K562 (cell line): ENCODE results near the gene NFATC3. TPM values are rescaled to one million over a fixed set of nuclear protein-coding genes. Genes with fewer than 3 reads are reported as not detected.

Source experiments
- ATAC-seq: fragments of 200-7000 bp; cut with Tn5 transposase; 3 replicates; pipeline ENCODE4 v1.9.1; 2020; ENCODE audit warnings: moderate library complexity
- BruUV-seq: library from RNA; stranded (reverse); fragments of 400-500 nt; replicated peaks from 2 replicates; lab custom pipeline; 2021; lab: Mats Ljungman, UMichigan
- CTCF ChIA-PET: fragments of 300-600 bp; formaldehyde crosslinking; extraction: SDS; loops from one replicate; lab custom pipeline; 2021; ENCODE audit warnings: low intra/inter-chr PET ratio; lab: Yijun Ruan, JAX
- POLR2A ChIA-PET: fragments of 300-600, 350-650 bp; sonication (Branson Sonifier 250); formaldehyde crosslinking; extraction: SDS; loops from one replicate; lab custom pipeline; 2021; ENCODE audit warnings: antibody characterized with exemption, inconsistent platforms; lab: Yijun Ruan, JAX
- DNase-seq, 4 experiments: peaks; one replicate each; pipeline versions ENCODE4 v3.0.0 to v3.0.0-alpha.2; 2011 to 2018; ENCODE audit warnings: low spot score in 3 of 4, mixed read lengths in 3 of 4; ENCODE audit errors: extremely low read depth in 1 of 4
- FAIRE-seq: peaks from 2 replicates; lab custom pipeline; 2011; peaks lifted over from hg19 to GRCh38; lab: Jason Lieb, UNC
- H2AFZ ChIP-seq: 2 replicates; pipeline ENCODE4 v1.6.0; 2011; ENCODE audit warnings: low read depth, low read length, control low read depth, inconsistent platforms
- H3K27ac ChIP-seq: fragments of 200-600 bp; 3 replicates; pipeline ENCODE4 v1.8.0; 2011; ENCODE audit warnings: low read depth, mild to moderate bottlenecking, control low read depth, inconsistent platforms, low read length, moderate library complexity, mixed read lengths; ENCODE audit errors: extremely low read depth
- H3K27me3 ChIP-seq, 2 experiments: fragments of 300-600 bp in 1 of 2; 2 replicates in 1 of 2; 3 replicates in 1 of 2; pipeline versions ENCODE4 v1.6.0 to v1.8.0; 2011; ENCODE audit warnings: inconsistent platforms in 2 of 2, low read length in 2 of 2, mild to moderate bottlenecking in 1 of 2, mixed read lengths in 1 of 2, moderate library complexity in 1 of 2; ENCODE audit not compliant: control insufficient read depth in 2 of 2, insufficient read depth in 2 of 2
- H3K36me3 ChIP-seq: fragments of 300-600 bp; 3 replicates; pipeline ENCODE4 v1.8.0; 2011; ENCODE audit warnings: mild to moderate bottlenecking, low read length, inconsistent platforms; ENCODE audit not compliant: control insufficient read depth, insufficient read depth
- H3K4me1 ChIP-seq, 2 experiments: fragments of 200-600 bp in 1 of 2; replicated peaks in 1 of 2; 2 replicates in 1 of 2; 3 replicates in 1 of 2; pipeline versions ENCODE4 v1.5.1 to v1.8.0; 2011; ENCODE audit warnings: inconsistent platforms in 2 of 2, low read length in 2 of 2, mild to moderate bottlenecking in 1 of 2, mixed read lengths in 1 of 2, moderate library complexity in 1 of 2; ENCODE audit not compliant: control insufficient read depth in 2 of 2, insufficient read depth in 2 of 2
- H3K4me2 ChIP-seq: 2 replicates; pipeline ENCODE4 v1.6.1; 2011; ENCODE audit warnings: low read length, control low read depth, inconsistent platforms, mixed read lengths; ENCODE audit not compliant: insufficient read depth
- H3K4me3 ChIP-seq: fragments of 200-600 bp; sonication (generic), shearing (Covaris generic); 2 replicates; pipeline ENCODE4 v1.5.1; 2016; ENCODE audit warnings: control low read depth, inconsistent platforms
- H3K79me2 ChIP-seq: fragments of 200-600 bp; 3 replicates; pipeline ENCODE4 v1.8.0; 2011; ENCODE audit warnings: low read length, inconsistent platforms; ENCODE audit not compliant: control insufficient read depth, insufficient read depth
- H3K9ac ChIP-seq, 2 experiments: 2 replicates each; pipeline versions ENCODE4 v1.6.0 to v1.6.1; 2011; ENCODE audit warnings: low read depth in 2 of 2, low read length in 2 of 2, control low read depth in 1 of 2, inconsistent platforms in 1 of 2, mild to moderate bottlenecking in 1 of 2, mixed read lengths in 1 of 2; ENCODE audit not compliant: insufficient read depth in 1 of 2
- H3K9me1 ChIP-seq: one replicate; pipeline ENCODE4 v1.6.0; 2011; ENCODE audit warnings: inconsistent platforms, mild to moderate bottlenecking, low read length, moderate library complexity; ENCODE audit not compliant: control insufficient read depth, insufficient read depth
- H3K9me3 ChIP-seq: replicated peaks from 2 replicates; pipeline ENCODE4 v1.5.1; 2011; ENCODE audit warnings: low read depth, low read length, inconsistent platforms; ENCODE audit not compliant: control insufficient read depth, insufficient read depth
- H4K20me1 ChIP-seq: replicated peaks from 2 replicates; pipeline ENCODE4 v1.6.1; 2011; ENCODE audit warnings: low read length, inconsistent platforms, mixed read lengths; ENCODE audit not compliant: control insufficient read depth, insufficient read depth
- BRCA1 ChIP-seq, 2 experiments: fragments of 450-650 bp in 1 of 2; sonication (generic) in 1 of 2; formaldehyde crosslinking in 1 of 2; IDR thresholded peaks; 2 replicates each; pipeline versions ENCODE4 v1.5.0 to v1.6.1; 2017 to 2020; ENCODE audit warnings: mild to moderate bottlenecking in 1 of 2, missing genetic modification reagents in 1 of 2
- CSDE1 ChIP-seq, 2 experiments: fragments of 450-650 bp; IDR thresholded peaks; 2 replicates each; pipeline ENCODE4 v1.6.1; 2016; ENCODE audit warnings: mild to moderate bottlenecking in 1 of 2
- CTCF ChIP-seq, 3 experiments: IDR thresholded peaks in 2 of 3; conservative IDR thresholded peaks in 1 of 3; 2 replicates each; pipeline ENCODE4 v1.5.1; 2011 to 2012; ENCODE audit warnings: low read length in 3 of 3, mild to moderate bottlenecking in 3 of 3, control low read depth in 2 of 3, improper control_type of control experiment in 1 of 3, inconsistent platforms in 1 of 3, low read depth in 1 of 3, mixed read lengths in 1 of 3, moderate library complexity in 1 of 3; ENCODE audit not compliant: insufficient read depth in 2 of 3
- ESRRA ChIP-seq: fragments of 450-650 bp; IDR thresholded peaks from 2 replicates; pipeline ENCODE4 v1.6.1; 2014; ENCODE audit warnings: low read depth, mild to moderate bottlenecking, moderate library complexity, borderline replicate concordance
- KDM4B ChIP-seq, 2 experiments: fragments of 450-650 bp in 1 of 2; sonication (generic) in 1 of 2; IDR thresholded peaks; 2 replicates each; pipeline ENCODE4 v1.6.1; 2016 to 2017; ENCODE audit warnings: borderline replicate concordance in 2 of 2, antibody characterized with exemption in 1 of 2, low read depth in 1 of 2, mild to moderate bottlenecking in 1 of 2
- KLF1 ChIP-seq: fragments of 450-650 bp; IDR thresholded peaks from 2 replicates; pipeline ENCODE4 v1.6.1; 2016; ENCODE audit warnings: missing genetic modification characterization, missing compliant biosample characterization
- KLF16 ChIP-seq: IDR thresholded peaks from 2 replicates; pipeline ENCODE4 v1.6.1; 2016; ENCODE audit warnings: antibody characterized with exemption
- LCOR ChIP-seq: sonication (generic); formaldehyde crosslinking; IDR thresholded peaks from 2 replicates; pipeline ENCODE4 v1.8.0; 2022; ENCODE audit warnings: mild to moderate bottlenecking, missing genetic modification reagents
- NELFE ChIP-seq: IDR thresholded peaks from 2 replicates; pipeline ENCODE4 v1.6.1; 2011; ENCODE audit warnings: mild to moderate bottlenecking; ENCODE audit not compliant: insufficient read depth, insufficient read length
- NFIX ChIP-seq: fragments of 250-450 bp; sonication (Bioruptor Pico); IDR thresholded peaks from 2 replicates; pipeline ENCODE4 v1.4.0; 2020; ENCODE audit warnings: low read depth, mild to moderate bottlenecking, moderate library complexity
- SIN3A ChIP-seq, 2 experiments: fragments of 150-350 bp in 1 of 2; IDR thresholded peaks; 2 replicates each; pipeline ENCODE4 v1.6.1; 2011 to 2016; ENCODE audit warnings: borderline replicate concordance in 2 of 2, low read depth in 2 of 2, low read length in 2 of 2, mild to moderate bottlenecking in 2 of 2, moderate library complexity in 2 of 2; ENCODE audit not compliant: control insufficient read depth in 1 of 2
- SIRT6 ChIP-seq: IDR thresholded peaks from one replicate; pipeline ENCODE4 v1.6.1; 2012; ENCODE audit warnings: low read depth, mild to moderate bottlenecking, control low read depth, inconsistent platforms, low read length, moderate library complexity
- TCF3 ChIP-seq: sonication (generic); formaldehyde crosslinking; IDR thresholded peaks from 2 replicates; pipeline ENCODE4 v1.4.0; 2020; ENCODE audit warnings: mild to moderate bottlenecking, missing genetic modification reagents
- TRIM24 ChIP-seq, 2 experiments: fragments of 450-650 bp; IDR thresholded peaks; 2 replicates each; pipeline ENCODE4 v1.6.1; 2016
- ZBTB26 ChIP-seq: fragments of 450-650 bp; formaldehyde crosslinking; IDR thresholded peaks from 2 replicates; pipeline ENCODE4 v1.4.0; 2022; ENCODE audit warnings: missing genetic modification characterization
- ZNF133 ChIP-seq: fragments of 250-450 bp; sonication (Bioruptor Pico); IDR thresholded peaks from 2 replicates; pipeline ENCODE4 v1.4.0; 2020; ENCODE audit warnings: mild to moderate bottlenecking
- ZNF263 ChIP-seq: sonication (generic); formaldehyde crosslinking; IDR thresholded peaks from 2 replicates; pipeline ENCODE4 v1.8.0; 2022; ENCODE audit warnings: mild to moderate bottlenecking, missing genetic modification reagents, borderline replicate concordance
- WGBS: fragments of 100-300 bp; shearing (Covaris generic); methylation state at CpG from one replicate; pipeline ENCODE4 v1.1.6; 2016; ENCODE audit warnings: low coverage, mixed read lengths; ENCODE audit not compliant: insufficient coverage; ENCODE audit errors: missing lambda C conversion rate; 5-methylcytosine and 5-hydroxymethylcytosine counted together
- in situ Hi-C: fragments of 300-500 bp; cut with MboI; formaldehyde crosslinking; loops from 4 replicates; pipeline ENCODE4 v1.15.0; 2018; ENCODE audit warnings: inconsistent platforms, mixed read lengths
- intact Hi-C: fragments of 100-400 bp; cut with micrococcal nuclease; formaldehyde crosslinking; loops from 2 replicates; pipeline ENCODE4 v1.14.2; 2022
- polyA plus RNA-seq, 8 experiments: library from polyadenylated mRNA; depleted of rRNA in 4 of 8; stranded (reverse) in 5 of 8; unstranded in 3 of 8; fragments of >200 nt; fragmentation: Nextera tagmentation in 2 of 8; fragmentation: Illumina TruSeq in 1 of 8; extraction: Ambion mirVana in 2 of 8; extraction: Trizol in 1 of 8; gene quantifications; 2 replicates each; pipeline versions ENCODE4 v1.2.1 to v1.2.3, GENCODE V29; 2011 to 2014; ENCODE audit warnings: inconsistent platforms in 1 of 8, missing spikeins in 1 of 8
- total RNA-seq, 7 experiments: library from RNA; depleted of rRNA in 6 of 7; stranded (reverse); fragments of >200 nt in 6 of 7; fragmentation: Illumina TruSeq in 2 of 7; extraction: Trizol in 2 of 7; gene quantifications; 2 replicates each; pipeline versions ENCODE4 v1.2.1 to v1.2.3, GENCODE V29; 2011 to 2021; ENCODE audit warnings: low replicate concordance in 1 of 7

Gene NFATC3
- total and polyA plus RNA-seq, 9 of the 15 experiments (the other 6 are each of a cell fraction or from before 2014, with no cell fraction given): 15.7 to 98.4 (median 59.4) TPM

- TF ChIP-seq CTCF (IDR thresholded peaks at IDR 0.05 in 2 of 3, conservative IDR thresholded peaks at IDR 0.05 in 1 of 3; ENCODE audit: insufficient read depth in 2 of 3, low read depth in 1 of 3, low read length in 3 of 3) (peak; percentile 52 to 63 (median 62); a peak in 4 of 6 replicates), TRIM24 (IDR thresholded peaks at IDR 0.05) (no peak)
Observed at GRCh38 chr16:68116256-68116867, 31.2 kb downstream of the NFATC3 start (continued).

GRCh38 chr16:68117884-68118283, 32.7 kb downstream of the NFATC3 start:
- H3K79me2 ChIP-seq: peaks cover 100% of the 10 kb centered on the region
- ATAC-seq: no peak; the same call in 2 of the 3 replicates
- H3K36me3 ChIP-seq: peaks cover 19% of the 10 kb centered on the region
- in situ Hi-C loops: no loop called here
- H3K9me3 ChIP-seq: no peaks in the 10 kb centered on the region
- H3K27me3 ChIP-seq: no peaks in the 10 kb centered on the region
- intact Hi-C loops: no loop called here
- BruUV-seq: no TSS peak
- 59% methylated on average over 3 of the region's 3 CpGs for whole genome bisulfite sequencing
- CTCF ChIA-PET: no interaction called here
- H3K4me2 ChIP-seq: no peak overlapping the region
- FAIRE-seq: no peak
- peaks cover 28% of the 10 kb centered on the region; the same call in 1 of the 2 replicates for H4K20me1 ChIP-seq
- POLR2A ChIA-PET: interaction anchor here (1.0 to 4.0 kb wide), 3 partner anchors 11 to 62 kb away, joined by 3 to 17 read pairs (median 8); no protein-coding TSS in a partner anchor
- no peak overlapping the region for H3K4me3 ChIP-seq
- TF ChIP-seq ZNF263 (CRISPR knock-in tag): no peak
- no peak for TF ChIP-seq KLF16
- TF ChIP-seq KLF1 (tag): no peak
- TF ChIP-seq NELFE: no peak
- no peak for TF ChIP-seq ZNF133 (CRISPR knock-in tag)
- no peak for TF ChIP-seq NFIX (CRISPR knock-in tag)
- TF ChIP-seq SIRT6: no peak
- no peak for TF ChIP-seq LCOR (CRISPR knock-in tag)
- TF ChIP-seq TCF3 (CRISPR knock-in tag): no peak
- TF ChIP-seq ESRRA: no peak
- no peak for TF ChIP-seq BRCA1 (IDR thresholded peaks at IDR 0.05)
- no peak for TF ChIP-seq BRCA1 (CRISPR knock-in tag; IDR thresholded peaks at IDR 0.05)
- TF ChIP-seq ZBTB26 (CRISPR knock-in tag): no peak
- TF ChIP-seq CSDE1 (IDR thresholded peaks at IDR 0.05): no peak
- no peak for TF ChIP-seq SIN3A (IDR thresholded peaks at IDR 0.05; ENCODE audit: borderline replicate concordance in 2 of 2, control insufficient read depth in 1 of 2, low read depth in 2 of 2, low read length in 2 of 2)
- TF ChIP-seq KDM4B (IDR thresholded peaks at IDR 0.05; ENCODE audit: borderline replicate concordance in 2 of 2, low read depth in 1 of 2): no peak
- TF ChIP-seq, all 486 proteins: peak for 0
- no peak overlapping the region for H3K27ac ChIP-seq
- peaks cover 5% of the 10 kb centered on the region for H3K9me1 ChIP-seq
- H3K9ac ChIP-seq: no peak overlapping the region
- peaks cover 12 to 15% of the 10 kb centered on the region in 2 experiments for H3K4me1 ChIP-seq
- no peak for DNase-seq
- no peak overlapping the region for H2AFZ ChIP-seq
